Testis (tissue), 2 donors: ENCODE results near the gene PCDHA5.

Experiments
- CTCF ChIP-seq, 3 experiments: fragments of 450-650 bp in 2 of 3; fragments of 200-600 bp in 1 of 3; sonication (generic) in 1 of 3; IDR thresholded peaks; one replicate each; pipeline ENCODE4 v1.5.1; 2016 to 2019; ENCODE audit warnings: antibody characterized with exemption in 3 of 3, mild to moderate bottlenecking in 2 of 3, moderate library complexity in 1 of 3
- POLR2A ChIP-seq: fragments of 450-650 bp; IDR thresholded peaks from one replicate; pipeline ENCODE4 v1.6.1; 2017; ENCODE audit warnings: antibody characterized with exemption, mild to moderate bottlenecking, moderate library complexity

- no peak for TF ChIP-seq CTCF (IDR thresholded peaks at IDR 0.05)
- no peak for TF ChIP-seq POLR2A
Observed at GRCh38 chr5:140862441-140863295, 41.3 kb downstream of the PCDHA5 start.
